ENCODE results near the gene KPNA4. TPM values are rescaled to one million over a fixed set of nuclear protein-coding genes. Genes with fewer than 3 reads are reported as not detected.

KPNA4 gene
- total RNA-seq, 1 experiment from 2014 or later = 127 TPM

GRCh38 chr3:160587105-160587504 is 21.7 kb upstream of the KPNA4 start:
- Mint-ChIP-seq H3K27me3 (ENCODE audit: insufficient read depth, unreplicated experiment) (no peaks in the 10 kb centered on the region), H3K9me3 (ENCODE audit: unreplicated experiment) (peaks cover 23% of the 10 kb centered on the region), H3K36me3 (ENCODE audit: insufficient read depth, unreplicated experiment) (no peaks in the 10 kb centered on the region), H3K4me3 (ENCODE audit: unreplicated experiment) (no peak overlapping the region), H3K4me1 (ENCODE audit: insufficient read depth, unreplicated experiment) (peaks cover 7% of the 10 kb centered on the region), H3K27ac (ENCODE audit: low read depth, unreplicated experiment) (no peak overlapping the region)
- ChIA-PET POLR2A (no interaction called here), CTCF (no interaction called here)
- BruUV-seq (replicated peaks) = no TSS peak
- no peak for DNase-seq (ENCODE audit: unreplicated experiment)
- no peak for TF ChIP-seq CTCF (IDR thresholded peaks at IDR 0.05; ENCODE audit: unreplicated experiment)
- intact Hi-C loops (cut with micrococcal nuclease) = no loop called here

- POLR2A ChIA-PET = no interaction called here
- no peaks in the 10 kb centered on the region for H3K27me3 Mint-ChIP-seq (ENCODE audit: insufficient read depth, unreplicated experiment)
- peaks cover 27% of the 10 kb centered on the region for H3K9me3 Mint-ChIP-seq (ENCODE audit: unreplicated experiment)
- H3K4me1 Mint-ChIP-seq (ENCODE audit: insufficient read depth, unreplicated experiment) = peaks cover 7% of the 10 kb centered on the region
- CTCF ChIA-PET = no interaction called here
- intact Hi-C loops (cut with micrococcal nuclease) = no loop called here
- no peak overlapping the region for H3K4me3 Mint-ChIP-seq (ENCODE audit: unreplicated experiment)
- H3K27ac Mint-ChIP-seq (ENCODE audit: low read depth, unreplicated experiment) = no peak overlapping the region
- BruUV-seq (replicated peaks) = no TSS peak
- no peak for TF ChIP-seq CTCF (IDR thresholded peaks at IDR 0.05; ENCODE audit: unreplicated experiment)
- H3K36me3 Mint-ChIP-seq (ENCODE audit: insufficient read depth, unreplicated experiment) = no peaks in the 10 kb centered on the region
- no peak for DNase-seq (ENCODE audit: unreplicated experiment)
Observed at GRCh38 chr3:160586679-160587078, 21.3 kb upstream of the KPNA4 start.

GRCh38 chr3:160583451-160583850 is 18.1 kb upstream of the KPNA4 start:
- no TSS peak for BruUV-seq (replicated peaks)
- H3K27ac Mint-ChIP-seq (ENCODE audit: low read depth, unreplicated experiment) = no peak overlapping the region
- H3K36me3 Mint-ChIP-seq (ENCODE audit: insufficient read depth, unreplicated experiment) = no peaks in the 10 kb centered on the region
- intact Hi-C loops (cut with micrococcal nuclease) = no loop called here
- ChIA-PET POLR2A (no interaction called here), CTCF (interaction anchor here (0.5 kb wide), 1 partner anchor 359 kb away, joined by 3 read pairs; no protein-coding TSS in a partner anchor)
- peaks cover 20% of the 10 kb centered on the region for H3K9me3 Mint-ChIP-seq (ENCODE audit: unreplicated experiment)
- H3K4me3 Mint-ChIP-seq (ENCODE audit: unreplicated experiment) = no peak overlapping the region
- peak; percentile 43 for DNase-seq (ENCODE audit: unreplicated experiment)
- H3K27me3 Mint-ChIP-seq (ENCODE audit: insufficient read depth, unreplicated experiment) = no peaks in the 10 kb centered on the region
- TF ChIP-seq CTCF (IDR thresholded peaks at IDR 0.05; ENCODE audit: unreplicated experiment) = no peak
- peaks cover 7% of the 10 kb centered on the region for H3K4me1 Mint-ChIP-seq (ENCODE audit: insufficient read depth, unreplicated experiment)

- Mint-ChIP-seq H3K9me3 (ENCODE audit: unreplicated experiment) (peaks cover 20% of the 10 kb centered on the region), H3K27me3 (ENCODE audit: insufficient read depth, unreplicated experiment) (no peaks in the 10 kb centered on the region), H3K36me3 (ENCODE audit: insufficient read depth, unreplicated experiment) (no peaks in the 10 kb centered on the region), H3K4me1 (ENCODE audit: insufficient read depth, unreplicated experiment) (peaks cover 7% of the 10 kb centered on the region), H3K4me3 (ENCODE audit: unreplicated experiment) (no peak overlapping the region), H3K27ac (ENCODE audit: low read depth, unreplicated experiment) (no peak overlapping the region)
- ChIA-PET CTCF (interaction anchor here (0.9 kb wide), 1 partner anchor 13 kb away, joined by 3 read pairs; no protein-coding TSS in a partner anchor), POLR2A (interaction anchor here (1.7 kb wide), 1 partner anchor 15 kb away, joined by 4 read pairs; no protein-coding TSS in a partner anchor)
- DNase-seq (ENCODE audit: unreplicated experiment) = no peak
- BruUV-seq (replicated peaks) = no TSS peak
- intact Hi-C loops (cut with micrococcal nuclease) = no loop called here
- TF ChIP-seq CTCF (IDR thresholded peaks at IDR 0.05; ENCODE audit: unreplicated experiment) = no peak
Observed at GRCh38 chr3:160580938-160581337, 15.6 kb upstream of the KPNA4 start.

Measured in MCF 10A (cell line).